HG03064 (cell line): ENCODE measurements around the gene ADAMTS2.

Source experiments
- ATAC-seq: cut with Tn5 transposase; IDR thresholded peaks from one replicate; pipeline ENCODE4 v1.9.1; 2021; ENCODE audit warnings: low read depth; ENCODE audit not compliant: unreplicated experiment

Gene ADAMTS2

GRCh38 chr5:179239256-179240135 lies 105.8 kb downstream of the ADAMTS2 start:
- no peak for ATAC-seq

GRCh38 chr5:179238628-179238970 lies 106.7 kb downstream of the ADAMTS2 start:
- ATAC-seq = no peak

- no peak for ATAC-seq
Measured at GRCh38 chr5:179237770-179238627, 107.3 kb downstream of the ADAMTS2 start.

GRCh38 chr5:179235416-179236400 lies 109.6 kb downstream of the ADAMTS2 start:
- no peak for ATAC-seq

- ATAC-seq = no peak
Measured at GRCh38 chr5:179234563-179235135, 110.6 kb downstream of the ADAMTS2 start.

GRCh38 chr5:179233909-179234562 lies 111.2 kb downstream of the ADAMTS2 start:
- ATAC-seq = no peak

- no peak for ATAC-seq
Measured at GRCh38 chr5:179232091-179232735, 113.0 kb downstream of the ADAMTS2 start.

GRCh38 chr5:179231309-179231708 lies 114.0 kb downstream of the ADAMTS2 start:
- no peak for ATAC-seq

- ATAC-seq = no peak
Measured at GRCh38 chr5:179230061-179230461, 115.2 kb downstream of the ADAMTS2 start.

GRCh38 chr5:179229331-179229831 lies 115.9 kb downstream of the ADAMTS2 start:
- no peak for ATAC-seq

GRCh38 chr5:179228341-179229121 lies 116.7 kb downstream of the ADAMTS2 start:
- ATAC-seq = no peak

GRCh38 chr5:179227580-179228311 lies 117.5 kb downstream of the ADAMTS2 start:
- ATAC-seq = no peak

- no peak for ATAC-seq
Measured at GRCh38 chr5:179227229-179227579, 118.1 kb downstream of the ADAMTS2 start.

GRCh38 chr5:179226696-179227095 lies 118.6 kb downstream of the ADAMTS2 start:
- no peak for ATAC-seq

- no peak for ATAC-seq
Measured at GRCh38 chr5:179225387-179225786, 119.9 kb downstream of the ADAMTS2 start.

GRCh38 chr5:179224741-179225140 lies 120.5 kb downstream of the ADAMTS2 start:
- no peak for ATAC-seq

- no peak for ATAC-seq
Measured at GRCh38 chr5:179223961-179224360, 121.3 kb downstream of the ADAMTS2 start.

GRCh38 chr5:179223528-179223927 lies 121.7 kb downstream of the ADAMTS2 start:
- no peak for ATAC-seq
